HepG2 (cell line): ENCODE data around the gene STX4. TPM values are rescaled to one million over a fixed set of nuclear protein-coding genes. Genes with fewer than 3 reads are reported as not detected.

Source experiments
- ATAC-seq: fragments of 200-7000 bp; cut with Tn5 transposase; 3 replicates; pipeline ENCODE4 v1.9.1; 2020; ENCODE audit warnings: mild to moderate bottlenecking, moderate library complexity
- BruUV-seq: library from RNA; stranded (reverse); fragments of 400-500 nt; replicated peaks from 2 replicates; lab custom pipeline; 2021; lab: Mats Ljungman, UMichigan
- CTCF ChIA-PET: fragments of 300-600 bp; formaldehyde crosslinking; extraction: SDS; loops from one replicate; lab custom pipeline; 2021; ENCODE audit warnings: low total read pairs, inconsistent platforms, low intra/inter-chr PET ratio; lab: Yijun Ruan, JAX
- POLR2A ChIA-PET: fragments of 350-600 bp; sonication (Branson Sonifier 250); formaldehyde crosslinking; loops from one replicate; lab custom pipeline; 2020; ENCODE audit warnings: antibody characterized with exemption, inconsistent platforms; lab: Yijun Ruan, JAX
- DNase-seq: peaks from one replicate; pipeline ENCODE4 v3.0.0-alpha.2; 2015; ENCODE audit warnings: low spot score
- FAIRE-seq: peaks from 3 replicates; lab custom pipeline; 2011; peaks lifted over from hg19 to GRCh38; lab: Jason Lieb, UNC
- H2AFZ ChIP-seq: one replicate; pipeline ENCODE4 v1.6.1; 2011; ENCODE audit warnings: low read length, inconsistent platforms
- H3K27ac ChIP-seq: fragments of 300-600 bp; 3 replicates; pipeline ENCODE4 v1.8.0; 2011; ENCODE audit warnings: mixed run types, mild to moderate bottlenecking, mixed read lengths, low read length, inconsistent platforms; ENCODE audit not compliant: insufficient read depth; ENCODE audit errors: extremely low read length
- H3K27me3 ChIP-seq, 2 experiments: fragments of 200-600 bp in 1 of 2; 2 replicates in 1 of 2; 3 replicates in 1 of 2; pipeline versions ENCODE4 v1.6.0 to v1.8.0; 2011; ENCODE audit warnings: low read length in 2 of 2, mild to moderate bottlenecking in 2 of 2, moderate library complexity in 2 of 2, inconsistent platforms in 1 of 2; ENCODE audit not compliant: insufficient read depth in 2 of 2, control insufficient read depth in 1 of 2
- H3K36me3 ChIP-seq, 2 experiments: fragments of 200-600 bp in 1 of 2; replicated peaks in 1 of 2; 2 replicates in 1 of 2; 3 replicates in 1 of 2; pipeline versions ENCODE4 v1.5.1 to v1.8.0; 2011; ENCODE audit warnings: low read length in 2 of 2, inconsistent platforms in 1 of 2; ENCODE audit not compliant: insufficient read depth in 2 of 2, control insufficient read depth in 1 of 2
- H3K4me1 ChIP-seq: 2 replicates; pipeline ENCODE4 v1.5.1; 2012; ENCODE audit warnings: low read length, inconsistent platforms; ENCODE audit not compliant: insufficient read depth
- H3K4me2 ChIP-seq: 2 replicates; pipeline ENCODE4 v1.6.0; 2011; ENCODE audit warnings: low read depth, low read length, inconsistent platforms
- H3K4me3 ChIP-seq, 3 experiments: fragments of 200-600 bp in 1 of 3; sonication (generic), shearing (Covaris generic) in 1 of 3; replicated peaks in 1 of 3; 2 replicates each; pipeline ENCODE4 v1.5.1; 2011 to 2016; ENCODE audit warnings: low read length in 3 of 3, inconsistent platforms in 2 of 3, low read depth in 2 of 3, mild to moderate bottlenecking in 2 of 3, control low read depth in 1 of 3, mixed read lengths in 1 of 3; ENCODE audit not compliant: insufficient read depth in 1 of 3
- H3K79me2 ChIP-seq: one replicate; pipeline ENCODE4 v1.6.1; 2011; ENCODE audit warnings: low read length, inconsistent platforms; ENCODE audit not compliant: insufficient read depth
- H3K9ac ChIP-seq: 2 replicates; pipeline ENCODE4 v1.6.0; 2011; ENCODE audit warnings: mild to moderate bottlenecking, low read depth, low read length, inconsistent platforms; ENCODE audit not compliant: insufficient read depth
- H3K9me3 ChIP-seq: 2 replicates; pipeline ENCODE4 v1.5.1; 2012; ENCODE audit warnings: mild to moderate bottlenecking, low read length
- H4K20me1 ChIP-seq: 2 replicates; pipeline ENCODE4 v1.6.0; 2011; ENCODE audit warnings: inconsistent platforms, mild to moderate bottlenecking, low read length, moderate library complexity; ENCODE audit not compliant: insufficient read depth
- AGO1 ChIP-seq: fragments of 200-400 bp; formaldehyde crosslinking; IDR thresholded peaks from 2 replicates; pipeline ENCODE4 v1.6.1; 2017; ENCODE audit warnings: mild to moderate bottlenecking, low read depth, low read length, moderate library complexity; ENCODE audit not compliant: poor library complexity, severe bottlenecking
- AGO2 ChIP-seq: fragments of 200-400 bp; formaldehyde crosslinking; optimal IDR thresholded peaks from 2 replicates; pipeline ENCODE3; 2017; ENCODE audit warnings: mild to moderate bottlenecking, low read depth, low read length, moderate library complexity
- GABPA ChIP-seq, 2 experiments: IDR thresholded peaks; 2 replicates each; pipeline ENCODE4 v1.6.1; 2011 to 2016; ENCODE audit warnings: low read depth in 2 of 2, low read length in 1 of 2, missing biosample characterization in 1 of 2, missing genetic modification characterization in 1 of 2
- HOXA5 ChIP-seq: sonication (generic); formaldehyde crosslinking; IDR thresholded peaks from 2 replicates; pipeline ENCODE4 v1.4.0; 2020; ENCODE audit warnings: missing genetic modification reagents
- IRF2 ChIP-seq: IDR thresholded peaks from 2 replicates; pipeline ENCODE4 v1.6.1; 2018; ENCODE audit warnings: missing genetic modification reagents, missing compliant biosample characterization
- MEIS1 ChIP-seq: sonication (generic); formaldehyde crosslinking; IDR thresholded peaks from 2 replicates; pipeline ENCODE4 v1.9.0; 2021; ENCODE audit warnings: mild to moderate bottlenecking, missing genetic modification reagents, moderate library complexity, borderline replicate concordance
- POGK ChIP-seq: sonication (generic); formaldehyde crosslinking; conservative IDR thresholded peaks from 2 replicates; pipeline ENCODE4 v1.8.0; 2022; ENCODE audit warnings: mild to moderate bottlenecking, moderate library complexity, missing genetic modification reagents
- POLR2G ChIP-seq: fragments of 200-400 bp; formaldehyde crosslinking; IDR thresholded peaks from 2 replicates; pipeline ENCODE4 v1.6.1; 2018; ENCODE audit warnings: mild to moderate bottlenecking, low read depth, low read length, moderate library complexity
- ZFX ChIP-seq: sonication (generic); formaldehyde crosslinking; IDR thresholded peaks from 2 replicates; pipeline ENCODE4 v1.4.0; 2020; ENCODE audit warnings: mild to moderate bottlenecking, low read depth, missing genetic modification reagents, moderate library complexity
- ZNF260 ChIP-seq: sonication (generic); formaldehyde crosslinking; IDR thresholded peaks from 2 replicates; pipeline ENCODE4 v1.4.0; 2020; ENCODE audit warnings: missing genetic modification reagents, low read depth, mild to moderate bottlenecking, borderline replicate concordance
- ZNF282 ChIP-seq: fragments of 450-650 bp; IDR thresholded peaks from 2 replicates; pipeline ENCODE4 v1.6.1; 2018; ENCODE audit not compliant: partially characterized antibody
- ZNF552 ChIP-seq: sonication (generic); formaldehyde crosslinking; IDR thresholded peaks from 2 replicates; pipeline ENCODE4 v1.9.0; 2022; ENCODE audit warnings: missing genetic modification reagents, mild to moderate bottlenecking, borderline replicate concordance
- WGBS: methylation state at CpG from one replicate; pipeline ENCODE4 v1.1.6; 2017; ENCODE audit warnings: low lambda C conversion rate; 5-methylcytosine and 5-hydroxymethylcytosine counted together
- in situ Hi-C: cut with HindIII; loops from 2 replicates; pipeline ENCODE4 v1.10.0; 2017; ENCODE audit warnings: low pct_unique_long_range_greater_than_20kb; ENCODE audit not compliant: extremely low pct_ligation_motif_present
- intact Hi-C: fragments of 100-400 bp; cut with micrococcal nuclease; formaldehyde crosslinking; loops from one replicate; pipeline ENCODE4 v1.10.0; 2022; ENCODE audit not compliant: unreplicated experiment
- polyA plus RNA-seq, 8 experiments: library from polyadenylated mRNA; depleted of rRNA in 3 of 8; stranded (reverse) in 7 of 8; unstranded in 1 of 8; fragments of >200 nt; fragmentation: Illumina TruSeq in 4 of 8; extraction: Trizol in 4 of 8; gene quantifications; 2 replicates each; pipeline versions ENCODE4 v1.2.1 to v1.2.3, GENCODE V29; 2011 to 2016; ENCODE audit warnings: low read depth in 4 of 8, missing spikeins in 1 of 8, mixed read lengths in 1 of 8; ENCODE audit not compliant: insufficient read depth in 1 of 8
- total RNA-seq, 5 experiments: library from RNA; depleted of rRNA; stranded (reverse); fragments of >200 nt; fragmentation: Illumina TruSeq; extraction: Trizol; gene quantifications; 2 replicates each; pipeline ENCODE4 v1.2.3, GENCODE V29; 2016; ENCODE audit warnings: low read depth in 1 of 5
- TF ChIP-seq, protein P1 (sequence below), 2 experiments: sonication (generic) in 1 of 2; formaldehyde crosslinking in 1 of 2; IDR thresholded peaks; 2 replicates each; pipeline versions ENCODE4 v1.5.1 to v1.6.1; 2011 to 2020; ENCODE audit warnings: borderline replicate concordance in 1 of 2, low read depth in 1 of 2, low read length in 1 of 2, mild to moderate bottlenecking in 1 of 2, missing genetic modification reagents in 1 of 2, moderate library complexity in 1 of 2

The STX4 gene
- total and polyA plus RNA-seq, 2 of the 13 experiments (the other 11 are each of a cell fraction or from before 2014, with no cell fraction given): 29.2 to 34.6 TPM

DNA sequence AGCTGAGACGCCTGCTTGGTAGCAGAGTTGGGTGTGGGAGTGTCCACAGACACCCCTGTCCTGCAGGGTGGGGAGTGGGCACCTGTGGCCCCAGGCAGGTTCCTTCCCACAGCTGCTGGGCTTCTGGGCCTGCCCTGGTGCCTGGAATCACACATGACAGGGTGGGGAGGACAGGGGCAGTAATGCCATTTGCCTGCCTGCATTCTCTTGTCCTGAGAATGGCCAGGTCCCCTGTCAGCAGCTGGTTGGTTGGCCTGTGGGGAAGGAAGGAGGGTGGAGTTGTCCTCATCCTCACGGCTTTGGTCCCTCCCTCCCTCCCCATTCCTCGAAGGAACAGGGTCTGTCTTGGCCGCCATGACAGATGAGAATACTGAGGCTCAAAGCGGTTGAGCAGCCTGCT is 50.2 kb downstream of the STX4 start:
- H4K20me1 ChIP-seq: no peaks in the 10 kb centered on the region; the same call in 1 of the 2 replicates
- no peaks in the 10 kb centered on the region for H3K4me1 ChIP-seq
- ATAC-seq (no peak), FAIRE-seq (no peak), DNase-seq (no peak)
- in situ Hi-C loops: no loop called here
- ChIA-PET CTCF (no interaction called here), POLR2A (interaction anchor here (1.1 to 3.3 kb wide), 2 partner anchors 9 kb away, joined by 3 to 17 read pairs; partner anchors contain the start of genes ZNF646 and ZNF668)
- H3K27me3 ChIP-seq: no peaks in the 10 kb centered on the region
- H3K4me3 ChIP-seq: no peak overlapping the region
- BruUV-seq: no TSS peak
- no peaks in the 10 kb centered on the region for H3K79me2 ChIP-seq
- TF ChIP-seq ZNF260 (no peak), POLR2G (peak; percentile 43; the same call in 1 of the 2 replicates)
- H3K27ac ChIP-seq: no peak overlapping the region
- H3K36me3 ChIP-seq: peaks cover 18 to 27% of the 10 kb centered on the region in 2 experiments
- no peak overlapping the region for H3K9ac ChIP-seq
- intact Hi-C loops: no loop called here
- WGBS: 92% methylated on average over 5 of the region's 5 CpGs
- H3K9me3 ChIP-seq: no peaks in the 10 kb centered on the region
- H3K4me2 ChIP-seq: no peak overlapping the region
- H2AFZ ChIP-seq: no peak overlapping the region

- FAIRE-seq (no peak), DNase-seq (no peak)
- H3K36me3 ChIP-seq: peaks cover 18 to 23% of the 10 kb centered on the region in 2 experiments
- TF ChIP-seq HOXA5 (CRISPR knock-in tag): no peak
- TF ChIP-seq MEIS1 (CRISPR knock-in tag): no peak
- TF ChIP-seq AGO2: peak; percentile 41
- TF ChIP-seq, protein P1, sequence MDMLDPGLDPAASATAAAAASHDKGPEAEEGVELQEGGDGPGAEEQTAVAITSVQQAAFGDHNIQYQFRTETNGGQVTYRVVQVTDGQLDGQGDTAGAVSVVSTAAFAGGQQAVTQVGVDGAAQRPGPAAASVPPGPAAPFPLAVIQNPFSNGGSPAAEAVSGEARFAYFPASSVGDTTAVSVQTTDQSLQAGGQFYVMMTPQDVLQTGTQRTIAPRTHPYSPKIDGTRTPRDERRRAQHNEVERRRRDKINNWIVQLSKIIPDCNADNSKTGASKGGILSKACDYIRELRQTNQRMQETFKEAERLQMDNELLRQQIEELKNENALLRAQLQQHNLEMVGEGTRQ (IDR thresholded peaks at IDR 0.05; ENCODE audit: low read depth, low read length): no peak
- TF ChIP-seq, protein P1 (CRISPR knock-in tag; IDR thresholded peaks at IDR 0.05; ENCODE audit: borderline replicate concordance): no peak
- no peak for TF ChIP-seq ZFX (CRISPR knock-in tag)
- TF ChIP-seq POGK: no peak
- TF ChIP-seq ZNF552 (CRISPR knock-in tag): no peak
- no peak for TF ChIP-seq ZNF282
- TF ChIP-seq GABPA (IDR thresholded peaks at IDR 0.05; ENCODE audit: low read depth, low read length): no peak
- TF ChIP-seq GABPA (CRISPR knock-in tag; IDR thresholded peaks at IDR 0.05; ENCODE audit: low read depth): no peak
- peak; percentile 1 for TF ChIP-seq AGO1
- no peak for TF ChIP-seq IRF2 (CRISPR knock-in tag)
Measured at GRCh38 chr16:31083981-31084380, 50.6 kb downstream of the STX4 start.

More at GRCh38 chr16:31083981-31084380, 50.6 kb downstream of the STX4 start:
- intact Hi-C loops: no loop called here
- Histone ChIP-seq H3K9me3 (no peaks in the 10 kb centered on the region), H3K79me2 (no peaks in the 10 kb centered on the region), H3K27me3 (no peaks in the 10 kb centered on the region), H3K27ac (no peak overlapping the region), H4K20me1 (no peaks in the 10 kb centered on the region; the same call in 1 of the 2 replicates), H3K4me3 (no peak overlapping the region), H2AFZ (no peak overlapping the region), H3K9ac (no peak overlapping the region), H3K4me2 (no peak overlapping the region), H3K4me1 (no peaks in the 10 kb centered on the region)
- ChIA-PET CTCF (no interaction called here), POLR2A (interaction anchor here (1.1 to 3.3 kb wide), 2 partner anchors 8 to 10 kb away, joined by 3 to 17 read pairs; partner anchors contain the start of genes ZNF646 and ZNF668)
- no TSS peak for BruUV-seq
- in situ Hi-C loops: no loop called here
- ATAC-seq: no peak; the same call in 2 of the 3 replicates
- WGBS: 96% methylated on average over 4 of the region's 13 CpGs
